ENCODE data around the gene LDLRAD4. TPM values are rescaled to one million over a fixed set of nuclear protein-coding genes. Genes with fewer than 3 reads are reported as not detected.

LDLRAD4 gene
- total and polyA plus RNA-seq, 2 experiments from 2014 or later, result 0.73 to 1.9 TPM

DNA sequence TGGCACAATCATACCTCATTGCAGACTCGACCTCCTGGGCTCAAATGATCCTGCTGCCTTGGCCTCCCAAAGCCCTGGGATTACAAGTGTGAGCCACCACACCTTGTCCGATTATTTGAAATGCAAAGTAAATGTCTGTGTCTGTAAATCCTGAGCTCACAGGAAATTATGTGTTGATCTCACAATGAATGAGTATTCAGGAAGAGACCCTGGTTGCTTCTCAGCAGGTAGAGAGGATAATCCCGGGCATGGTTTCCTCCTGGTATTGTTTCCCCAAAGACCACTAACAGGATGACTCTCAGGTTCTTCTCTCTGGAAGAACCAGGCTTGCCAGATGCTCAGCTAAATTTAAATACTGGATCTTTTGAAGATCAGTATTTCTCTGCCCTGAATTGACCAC lies 147.6 kb downstream of the LDLRAD4 start (continued):
- TF ChIP-seq, protein P1, sequence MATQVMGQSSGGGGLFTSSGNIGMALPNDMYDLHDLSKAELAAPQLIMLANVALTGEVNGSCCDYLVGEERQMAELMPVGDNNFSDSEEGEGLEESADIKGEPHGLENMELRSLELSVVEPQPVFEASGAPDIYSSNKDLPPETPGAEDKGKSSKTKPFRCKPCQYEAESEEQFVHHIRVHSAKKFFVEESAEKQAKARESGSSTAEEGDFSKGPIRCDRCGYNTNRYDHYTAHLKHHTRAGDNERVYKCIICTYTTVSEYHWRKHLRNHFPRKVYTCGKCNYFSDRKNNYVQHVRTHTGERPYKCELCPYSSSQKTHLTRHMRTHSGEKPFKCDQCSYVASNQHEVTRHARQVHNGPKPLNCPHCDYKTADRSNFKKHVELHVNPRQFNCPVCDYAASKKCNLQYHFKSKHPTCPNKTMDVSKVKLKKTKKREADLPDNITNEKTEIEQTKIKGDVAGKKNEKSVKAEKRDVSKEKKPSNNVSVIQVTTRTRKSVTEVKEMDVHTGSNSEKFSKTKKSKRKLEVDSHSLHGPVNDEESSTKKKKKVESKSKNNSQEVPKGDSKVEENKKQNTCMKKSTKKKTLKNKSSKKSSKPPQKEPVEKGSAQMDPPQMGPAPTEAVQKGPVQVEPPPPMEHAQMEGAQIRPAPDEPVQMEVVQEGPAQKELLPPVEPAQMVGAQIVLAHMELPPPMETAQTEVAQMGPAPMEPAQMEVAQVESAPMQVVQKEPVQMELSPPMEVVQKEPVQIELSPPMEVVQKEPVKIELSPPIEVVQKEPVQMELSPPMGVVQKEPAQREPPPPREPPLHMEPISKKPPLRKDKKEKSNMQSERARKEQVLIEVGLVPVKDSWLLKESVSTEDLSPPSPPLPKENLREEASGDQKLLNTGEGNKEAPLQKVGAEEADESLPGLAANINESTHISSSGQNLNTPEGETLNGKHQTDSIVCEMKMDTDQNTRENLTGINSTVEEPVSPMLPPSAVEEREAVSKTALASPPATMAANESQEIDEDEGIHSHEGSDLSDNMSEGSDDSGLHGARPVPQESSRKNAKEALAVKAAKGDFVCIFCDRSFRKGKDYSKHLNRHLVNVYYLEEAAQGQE (IDR thresholded peaks at IDR 0.05; ENCODE audit: unreplicated experiment), result no peak
- TF ChIP-seq, protein P2, sequence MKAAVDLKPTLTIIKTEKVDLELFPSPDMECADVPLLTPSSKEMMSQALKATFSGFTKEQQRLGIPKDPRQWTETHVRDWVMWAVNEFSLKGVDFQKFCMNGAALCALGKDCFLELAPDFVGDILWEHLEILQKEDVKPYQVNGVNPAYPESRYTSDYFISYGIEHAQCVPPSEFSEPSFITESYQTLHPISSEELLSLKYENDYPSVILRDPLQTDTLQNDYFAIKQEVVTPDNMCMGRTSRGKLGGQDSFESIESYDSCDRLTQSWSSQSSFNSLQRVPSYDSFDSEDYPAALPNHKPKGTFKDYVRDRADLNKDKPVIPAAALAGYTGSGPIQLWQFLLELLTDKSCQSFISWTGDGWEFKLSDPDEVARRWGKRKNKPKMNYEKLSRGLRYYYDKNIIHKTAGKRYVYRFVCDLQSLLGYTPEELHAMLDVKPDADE (IDR thresholded peaks at IDR 0.05), result no peak
- TF ChIP-seq EZH2 (IDR thresholded peaks at IDR 0.05; ENCODE audit: low read depth, unreplicated experiment) (no peak), NANOG (IDR thresholded peaks at IDR 0.05; ENCODE audit: borderline replicate concordance) (no peak), ZNF114 (CRISPR knock-in tag; IDR thresholded peaks at IDR 0.05) (no peak), POLR2AphosphoS5 (IDR thresholded peaks at IDR 0.05; ENCODE audit: low read depth) (no peak), JUNB (IDR thresholded peaks at IDR 0.05; ENCODE audit: unreplicated experiment) (no peak), ZNF331 (CRISPR knock-in tag; IDR thresholded peaks at IDR 0.05; ENCODE audit: low read depth) (no peak), EZH2phosphoT487 (IDR thresholded peaks at IDR 0.05; ENCODE audit: unreplicated experiment) (no peak)
- TF ChIP-seq, protein P3, sequence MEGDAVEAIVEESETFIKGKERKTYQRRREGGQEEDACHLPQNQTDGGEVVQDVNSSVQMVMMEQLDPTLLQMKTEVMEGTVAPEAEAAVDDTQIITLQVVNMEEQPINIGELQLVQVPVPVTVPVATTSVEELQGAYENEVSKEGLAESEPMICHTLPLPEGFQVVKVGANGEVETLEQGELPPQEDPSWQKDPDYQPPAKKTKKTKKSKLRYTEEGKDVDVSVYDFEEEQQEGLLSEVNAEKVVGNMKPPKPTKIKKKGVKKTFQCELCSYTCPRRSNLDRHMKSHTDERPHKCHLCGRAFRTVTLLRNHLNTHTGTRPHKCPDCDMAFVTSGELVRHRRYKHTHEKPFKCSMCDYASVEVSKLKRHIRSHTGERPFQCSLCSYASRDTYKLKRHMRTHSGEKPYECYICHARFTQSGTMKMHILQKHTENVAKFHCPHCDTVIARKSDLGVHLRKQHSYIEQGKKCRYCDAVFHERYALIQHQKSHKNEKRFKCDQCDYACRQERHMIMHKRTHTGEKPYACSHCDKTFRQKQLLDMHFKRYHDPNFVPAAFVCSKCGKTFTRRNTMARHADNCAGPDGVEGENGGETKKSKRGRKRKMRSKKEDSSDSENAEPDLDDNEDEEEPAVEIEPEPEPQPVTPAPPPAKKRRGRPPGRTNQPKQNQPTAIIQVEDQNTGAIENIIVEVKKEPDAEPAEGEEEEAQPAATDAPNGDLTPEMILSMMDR (conservative IDR thresholded peaks at IDR 0.05; ENCODE audit: low read depth in 2 of 2), result no peak

DNA sequence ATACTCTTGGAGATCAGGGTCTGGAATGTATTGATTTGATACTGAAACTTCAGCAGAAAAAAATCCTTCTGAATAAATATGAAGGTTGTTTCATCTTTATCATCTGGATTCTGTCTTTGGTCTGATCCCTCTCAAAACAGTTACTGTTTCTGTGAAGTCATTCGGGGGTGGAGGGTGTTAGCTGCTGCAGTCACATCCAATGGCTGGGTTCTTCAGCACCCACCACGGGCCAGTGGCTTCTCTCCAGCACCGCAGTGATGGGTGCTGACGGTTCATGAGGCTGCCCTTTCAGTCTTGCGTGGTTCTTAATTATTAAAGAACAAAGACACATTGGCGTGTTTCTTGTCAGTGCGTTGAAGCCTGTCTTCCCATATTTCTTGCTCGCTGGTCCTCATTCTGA lies 148.0 kb downstream of the LDLRAD4 start:
- no peaks in the 10 kb centered on the region; the same call in 1 of the 2 replicates for H3K9me2 ChIP-seq (ENCODE audit: insufficient read depth)
- H3K9me3 Mint-ChIP-seq, result no peaks in the 10 kb centered on the region
- H3K4me1 Mint-ChIP-seq, result peaks cover 23% of the 10 kb centered on the region
- no peak overlapping the region for H3K4me2 ChIP-seq
- ATAC-seq, result no peak
- no peak overlapping the region for H3K4me3 Mint-ChIP-seq
- no peak for DNase-seq (ENCODE audit: low spot score)
- H3K27me3 Mint-ChIP-seq (ENCODE audit: insufficient read depth, low read depth, poor library complexity), result peaks cover 11% of the 10 kb centered on the region
- H3K4me3 ChIP-seq, result no peak overlapping the region
- H3K79me2 ChIP-seq (replicated peaks; ENCODE audit: insufficient read depth), result no peaks in the 10 kb centered on the region
- no peak for TF ChIP-seq JUNB (IDR thresholded peaks at IDR 0.05; ENCODE audit: unreplicated experiment)
- H3K27ac Mint-ChIP-seq, result 0 out of 2 replicates have a peak overlapping the region, but pooled peaks have one; percentile 14
- H2AFZ ChIP-seq, result no peak overlapping the region
- H4K20me1 ChIP-seq (replicated peaks; ENCODE audit: insufficient read depth), result no peaks in the 10 kb centered on the region; the same call in 1 of the 2 replicates
- no peak overlapping the region for H3K27ac ChIP-seq (ENCODE audit: low read depth)
- no peaks in the 10 kb centered on the region for H3K36me3 ChIP-seq (ENCODE audit: insufficient read depth)
- peaks cover 3% of the 10 kb centered on the region; the same call in 1 of the 2 replicates for H3K4me1 ChIP-seq (ENCODE audit: insufficient read depth)
- no peaks in the 10 kb centered on the region for H3F3A ChIP-seq (replicated peaks; ENCODE audit: low read depth)
- no peaks in the 10 kb centered on the region for H3K36me3 Mint-ChIP-seq (ENCODE audit: low read depth)
- H3K27me3 ChIP-seq (ENCODE audit: insufficient read depth), result no peaks in the 10 kb centered on the region

All from GM23338 (cell line).